HCT116 (cell line): ENCODE data around the gene TMEM119. TPM values are rescaled to one million over a fixed set of nuclear protein-coding genes. Genes with fewer than 3 reads are reported as not detected.

Experiments
- ATAC-seq: fragments of 200-7000 bp; cut with Tn5 transposase; 2 replicates; pipeline ENCODE4 v1.9.1; 2020; ENCODE audit warnings: mild to moderate bottlenecking, moderate library complexity
- BruUV-seq: library from RNA; stranded (reverse); fragments of 400-500 nt; replicated peaks from 2 replicates; lab custom pipeline; 2021; lab: Mats Ljungman, UMichigan
- CTCF ChIA-PET: fragments of 300-600 bp; sonication (Branson Sonifier 250); formaldehyde crosslinking; loops from one replicate; lab custom pipeline; 2021; ENCODE audit warnings: antibody characterized with exemption; lab: Charles Lee
- POLR2A ChIA-PET: fragments of 300-600, 350-600 bp; sonication (Branson Sonifier 250); formaldehyde crosslinking; loops from one replicate; lab custom pipeline; 2021; ENCODE audit warnings: antibody characterized with exemption; lab: Charles Lee
- RAD21 ChIA-PET, 2 experiments: fragments of 300-600 bp; sonication (Branson Sonifier 250); formaldehyde crosslinking; loops; one replicate each; lab custom pipeline; 2023; ENCODE audit warnings: low total read pairs in 2 of 2; ENCODE audit not compliant: uncharacterized antibody in 2 of 2, unreplicated experiment in 2 of 2, low non-redundant PET in 1 of 2; lab: Charles Lee
- DNase-seq: peaks from one replicate; pipeline ENCODE4 v3.0.0-alpha.2; 2010; ENCODE audit warnings: low read depth, low spot score
- H2AFZ ChIP-seq: fragments of 200-600 bp; shearing (Covaris generic), sonication (generic); 2 replicates; pipeline ENCODE4 v1.6.1; 2017; ENCODE audit warnings: low read depth, mixed run types, mixed read lengths, antibody characterized with exemption, low read length; ENCODE audit not compliant: poor library complexity, severe bottlenecking
- H3K27ac ChIP-seq: 2 replicates; pipeline ENCODE4 v1.5.1; 2012; ENCODE audit warnings: low read depth, low read length
- H3K27me3 ChIP-seq: fragments of 200-600 bp; sonication (generic); 2 replicates; pipeline ENCODE4 v1.6.1; 2016; ENCODE audit warnings: mixed run types, low read length, mixed read lengths; ENCODE audit not compliant: insufficient read depth
- H3K36me3 ChIP-seq, 2 experiments: fragments of 200-500 bp in 1 of 2; fragments of 200-600 bp in 1 of 2; sonication (Bioruptor generic) in 1 of 2; sonication (generic) in 1 of 2; 2 replicates each; pipeline versions ENCODE4 v1.5.1 to v1.6.1; 2014 to 2016; ENCODE audit warnings: low read length in 2 of 2, inconsistent platforms in 1 of 2, mixed read lengths in 1 of 2, mixed run types in 1 of 2; ENCODE audit not compliant: insufficient read depth in 2 of 2, control insufficient read depth in 1 of 2
- H3K4me1 ChIP-seq, 2 experiments: fragments of 200-600 bp in 1 of 2; sonication (generic) in 1 of 2; 2 replicates each; pipeline versions ENCODE4 v1.5.1 to v1.6.1; 2012 to 2017; ENCODE audit warnings: low read length in 2 of 2, inconsistent platforms in 1 of 2, mild to moderate bottlenecking in 1 of 2, mixed read lengths in 1 of 2, mixed run types in 1 of 2, moderate library complexity in 1 of 2; ENCODE audit not compliant: insufficient read depth in 2 of 2, control insufficient read depth in 1 of 2
- H3K4me2 ChIP-seq: fragments of 200-600 bp; sonication (generic); 2 replicates; pipeline ENCODE4 v1.6.1; 2017; ENCODE audit warnings: mixed run types, low read length, mixed read lengths
- H3K4me3 ChIP-seq, 2 experiments: fragments of 200-600 bp in 1 of 2; sonication (generic) in 1 of 2; replicated peaks in 1 of 2; 2 replicates each; pipeline ENCODE4 v1.5.1; 2011 to 2016; ENCODE audit warnings: low read length in 2 of 2, control low read depth in 1 of 2, low read depth in 1 of 2, mild to moderate bottlenecking in 1 of 2, mixed read lengths in 1 of 2, mixed run types in 1 of 2
- H3K79me2 ChIP-seq: fragments of 200-600 bp; sonication (generic); 2 replicates; pipeline ENCODE4 v1.6.1; 2017; ENCODE audit warnings: mild to moderate bottlenecking, mixed run types, low read length, moderate library complexity, mixed read lengths; ENCODE audit not compliant: insufficient read depth
- H3K9ac ChIP-seq: fragments of 200-600 bp; sonication (generic); 2 replicates; pipeline ENCODE4 v1.6.1; 2016; ENCODE audit warnings: low read length, mixed read lengths
- H3K9me2 ChIP-seq: fragments of 200-600 bp; sonication (generic), shearing (Covaris generic); 2 replicates; pipeline ENCODE4 v1.6.1; 2017; ENCODE audit warnings: mixed run types, mild to moderate bottlenecking, moderate library complexity; ENCODE audit not compliant: insufficient read depth
- H3K9me3 ChIP-seq, 2 experiments: fragments of 200-500 bp in 1 of 2; fragments of 200-600 bp in 1 of 2; sonication (Bioruptor generic) in 1 of 2; sonication (generic) in 1 of 2; 2 replicates each; pipeline ENCODE4 v1.6.1; 2014 to 2017; ENCODE audit warnings: low read length in 2 of 2, mixed read lengths in 2 of 2, inconsistent platforms in 1 of 2, low read depth in 1 of 2, mild to moderate bottlenecking in 1 of 2, mixed run types in 1 of 2, moderate library complexity in 1 of 2; ENCODE audit not compliant: control insufficient read depth in 1 of 2, insufficient read depth in 1 of 2
- H4K20me1 ChIP-seq: fragments of 200-600 bp; sonication (generic), shearing (Covaris generic); 2 replicates; pipeline ENCODE4 v1.6.1; 2017; ENCODE audit warnings: mixed run types, mild to moderate bottlenecking, moderate library complexity; ENCODE audit not compliant: insufficient read depth
- ATF3 ChIP-seq: IDR thresholded peaks from 2 replicates; pipeline ENCODE4 v1.6.1; 2012
- CBX3 ChIP-seq: IDR thresholded peaks from 2 replicates; pipeline ENCODE4 v1.6.1; 2012; ENCODE audit warnings: low read depth
- EZH2 ChIP-seq: fragments of 200-600 bp; sonication (generic); IDR thresholded peaks from 2 replicates; pipeline ENCODE4 v1.6.1; 2017; ENCODE audit warnings: antibody characterized with exemption, mixed run types
- POLR2A ChIP-seq: IDR thresholded peaks from 2 replicates; pipeline ENCODE4 v1.7.0; 2011; ENCODE audit warnings: borderline replicate concordance; ENCODE audit not compliant: insufficient read depth, insufficient read length; ENCODE audit errors: extremely low read depth
- POLR2AphosphoS5 ChIP-seq: IDR thresholded peaks from 2 replicates; pipeline ENCODE4 v1.6.1; 2011; ENCODE audit warnings: mild to moderate bottlenecking, low read depth, low read length, moderate library complexity
- REST ChIP-seq: IDR thresholded peaks from 2 replicates; pipeline ENCODE4 v1.6.1; 2012; ENCODE audit warnings: low read depth
- SRF ChIP-seq: IDR thresholded peaks from 2 replicates; pipeline ENCODE4 v1.6.1; 2012; ENCODE audit warnings: low read depth
- ZFX ChIP-seq: fragments of 450-650 bp; IDR thresholded peaks from 2 replicates; pipeline ENCODE4 v1.6.1; 2017
- ZNF274 ChIP-seq: fragments of 200-500 bp; sonication (Bioruptor generic); IDR thresholded peaks from 2 replicates; pipeline ENCODE4 v1.6.1; 2014; ENCODE audit warnings: mild to moderate bottlenecking, low read depth, low read length, inconsistent platforms
- intact Hi-C: fragments of 100-400 bp; cut with micrococcal nuclease; formaldehyde crosslinking; loops from 2 replicates; pipeline ENCODE4 v1.10.0; 2022
- total RNA-seq: library from RNA; stranded (reverse); gene quantifications from one replicate; pipeline ENCODE4 v1.2.1, GENCODE V29; 2021; ENCODE audit not compliant: unreplicated experiment
- TF ChIP-seq, protein P1 (sequence below): IDR thresholded peaks from 2 replicates; pipeline ENCODE4 v1.6.1; 2012

The TMEM119 gene
- total RNA-seq, 1 experiment from 2014 or later: not detected

DNA sequence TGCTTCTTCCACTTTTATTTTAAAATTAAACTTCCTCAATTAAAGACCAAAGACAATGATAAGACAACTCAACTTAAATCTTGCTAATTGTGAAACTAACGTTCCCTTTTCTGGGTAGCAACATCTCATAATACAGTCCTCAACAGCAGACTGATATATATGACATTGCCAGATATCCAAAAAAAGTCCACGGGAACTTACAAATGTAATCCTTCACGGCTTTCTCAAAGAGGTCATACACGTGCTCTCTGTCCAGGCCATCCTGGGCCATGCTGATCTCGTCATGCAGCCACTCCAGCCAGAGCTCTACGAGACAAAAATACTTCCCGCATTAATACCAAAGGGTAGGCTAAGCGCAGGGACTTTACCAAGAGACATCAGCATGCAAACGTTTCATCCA, 50.2 kb downstream of the TMEM119 start:
- DNase-seq: no peak
- TF ChIP-seq ZFX (no peak), SRF (no peak), POLR2A (no peak), ZNF274 (no peak), ATF3 (no peak), EZH2 (no peak), POLR2AphosphoS5 (no peak), CBX3 (no peak), REST (no peak)
- TF ChIP-seq, protein P1, sequence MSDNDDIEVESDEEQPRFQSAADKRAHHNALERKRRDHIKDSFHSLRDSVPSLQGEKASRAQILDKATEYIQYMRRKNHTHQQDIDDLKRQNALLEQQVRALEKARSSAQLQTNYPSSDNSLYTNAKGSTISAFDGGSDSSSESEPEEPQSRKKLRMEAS: no peak
- Histone ChIP-seq H3K27ac (no peak overlapping the region), H3K9ac (no peak overlapping the region), H3K27me3 (no peaks in the 10 kb centered on the region), H3K9me2 (no peaks in the 10 kb centered on the region), H3K4me1 (no peaks in the 10 kb centered on the region), H2AFZ (no peak overlapping the region), H3K79me2 (peaks cover 93% of the 10 kb centered on the region), H3K4me2 (no peak overlapping the region), H3K36me3 (peaks cover 32 to 38% of the 10 kb centered on the region in 2 experiments), H3K9me3 (no peaks in the 10 kb centered on the region), H4K20me1 (peaks cover 20% of the 10 kb centered on the region; the same call in 1 of the 2 replicates), H3K4me3 (no peak overlapping the region)
- POLR2A ChIA-PET: no interaction called here
- CTCF ChIA-PET: no interaction called here
- ATAC-seq: no peak
- intact Hi-C loops: no loop called here
- BruUV-seq: no TSS peak
- RAD21 ChIA-PET: no interaction called here
